Measurements from ENCODE around the gene EDIL3.

Gene EDIL3

DNA sequence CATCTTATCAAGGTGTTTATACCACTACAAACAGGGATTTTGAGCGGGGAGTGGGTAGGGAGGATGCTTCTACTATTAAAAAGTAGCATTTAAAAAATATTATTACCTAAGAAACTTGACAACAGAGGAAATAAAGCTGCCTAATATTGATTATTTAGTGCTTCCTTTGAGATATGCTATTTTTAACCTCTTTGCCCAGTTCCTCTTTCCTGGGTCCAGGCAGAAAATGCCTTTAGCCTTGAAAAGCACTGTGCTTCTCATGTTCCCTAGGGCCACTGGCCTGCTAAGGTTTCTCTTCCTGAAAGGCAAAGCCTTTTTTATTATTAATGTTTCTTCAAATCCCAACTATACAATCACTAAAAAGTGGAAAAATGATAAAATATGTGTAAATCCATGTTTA lies 446.8 kb downstream of the EDIL3 start:
- no peak for DNase-seq

DNA sequence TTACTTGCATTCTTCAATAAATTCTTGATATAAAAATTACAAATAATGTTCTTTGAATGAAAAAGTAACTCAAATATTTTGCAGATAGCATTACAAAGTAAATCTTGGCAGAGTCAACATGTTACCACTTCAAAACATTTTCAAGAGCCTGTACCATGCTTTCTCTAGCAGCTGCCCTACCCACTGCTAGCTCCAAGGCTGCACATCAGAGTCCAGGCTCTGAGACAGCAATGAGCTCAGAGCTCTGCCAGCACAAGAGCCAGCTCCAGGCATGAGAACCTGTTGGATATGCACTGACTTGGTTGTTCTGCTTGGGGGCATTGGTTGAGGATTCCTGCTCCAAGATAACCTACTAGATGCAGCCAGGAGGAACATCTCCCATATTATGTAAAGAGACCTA lies 452.7 kb downstream of the EDIL3 start:
- DNase-seq: no peak

DNA sequence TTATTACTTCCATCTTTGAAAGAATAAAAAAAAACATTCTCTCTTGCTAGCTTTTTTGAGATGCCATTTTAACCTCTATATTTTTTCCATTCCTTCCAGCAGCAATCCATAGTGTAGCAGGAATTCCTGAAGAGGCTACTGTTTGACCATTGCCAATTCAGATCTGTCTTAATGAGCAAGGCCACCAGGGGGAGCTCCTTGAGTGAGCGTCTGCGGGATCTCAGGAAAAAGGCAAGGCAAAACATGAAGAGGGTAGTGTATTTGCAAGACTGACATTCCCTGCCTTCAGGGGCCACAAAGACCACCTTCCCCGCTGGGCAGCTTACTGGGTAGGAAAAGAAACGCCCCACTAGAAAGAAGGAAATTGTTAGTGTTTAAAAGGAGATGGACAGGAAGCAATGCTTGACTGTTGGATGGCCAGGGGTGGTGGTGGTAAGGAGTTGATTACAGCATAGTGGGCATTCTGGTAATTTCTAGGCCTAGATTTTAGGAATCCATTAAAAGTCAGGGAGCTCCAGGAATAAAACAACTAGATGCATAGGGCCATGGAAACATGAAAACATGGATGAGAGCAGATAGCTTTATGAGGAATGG lies 457.4 kb downstream of the EDIL3 start:
- DNase-seq: no peak

DNA sequence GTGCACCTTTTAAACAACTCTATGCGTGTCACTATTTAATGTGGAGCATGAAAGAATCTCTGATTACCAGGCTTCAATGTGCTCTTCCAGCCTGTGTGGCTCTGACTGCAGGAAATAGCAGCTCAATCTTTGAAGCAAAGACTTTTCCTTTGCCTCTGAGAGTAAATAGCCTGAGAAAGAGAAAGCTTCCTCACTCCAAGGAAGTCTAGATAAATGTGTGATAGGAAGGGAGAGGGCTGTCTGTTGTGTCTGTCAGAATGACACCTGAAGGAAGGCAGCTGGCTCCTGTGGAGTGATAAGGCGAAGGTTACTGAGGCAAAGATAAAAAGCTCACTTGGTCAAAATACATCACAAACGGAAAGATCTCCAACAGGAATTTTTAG lies 458.7 kb downstream of the EDIL3 start:
- DNase-seq: no peak

DNA sequence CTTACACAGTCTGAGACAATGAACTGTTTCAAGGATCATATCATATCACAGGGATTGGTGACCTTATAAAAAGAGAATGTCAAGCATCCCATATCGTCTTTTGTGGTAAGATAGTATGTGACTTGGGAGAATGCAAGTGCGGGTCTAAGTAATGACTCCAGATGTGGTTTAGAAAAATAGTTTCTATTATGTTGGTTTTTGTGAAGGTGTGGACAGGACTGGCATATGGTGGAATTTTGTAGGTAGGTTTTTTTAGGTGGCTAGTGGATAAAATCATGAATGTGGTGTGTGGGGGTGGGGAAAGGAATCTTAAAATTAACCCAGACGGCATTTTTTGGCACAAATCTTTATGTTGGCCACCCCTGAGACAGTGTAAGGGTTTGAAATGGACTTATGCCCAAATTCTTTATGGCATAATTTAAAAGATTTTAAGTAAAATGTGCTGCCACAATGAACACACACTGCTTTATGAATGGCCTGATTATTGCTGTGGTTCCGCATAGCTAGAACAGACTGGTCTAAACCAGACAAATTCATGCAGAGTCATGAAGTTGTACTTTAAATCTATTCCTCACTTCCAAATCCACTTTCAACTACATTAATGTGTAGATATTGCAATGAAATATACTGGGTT lies 459.2 kb downstream of the EDIL3 start:
- no peak for DNase-seq

DNA sequence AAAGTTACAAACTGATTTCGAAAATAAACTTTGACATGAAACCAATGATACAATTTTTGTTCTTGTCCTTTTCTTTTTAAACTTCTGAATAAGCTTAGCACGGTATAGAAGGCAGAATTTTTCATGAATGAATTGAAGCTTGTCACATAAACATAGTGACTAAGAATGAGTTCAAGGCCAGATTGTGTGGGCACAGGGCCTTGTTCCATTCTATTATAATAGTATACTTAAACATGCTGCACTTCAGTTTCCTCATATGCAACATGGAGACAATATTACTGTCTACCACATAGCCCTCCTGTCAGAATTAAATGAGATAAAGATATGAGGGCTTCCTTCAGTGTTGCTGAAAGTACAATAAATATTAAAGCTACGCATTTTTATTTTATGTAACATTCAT lies 459.8 kb downstream of the EDIL3 start:
- DNase-seq: no peak

DNA sequence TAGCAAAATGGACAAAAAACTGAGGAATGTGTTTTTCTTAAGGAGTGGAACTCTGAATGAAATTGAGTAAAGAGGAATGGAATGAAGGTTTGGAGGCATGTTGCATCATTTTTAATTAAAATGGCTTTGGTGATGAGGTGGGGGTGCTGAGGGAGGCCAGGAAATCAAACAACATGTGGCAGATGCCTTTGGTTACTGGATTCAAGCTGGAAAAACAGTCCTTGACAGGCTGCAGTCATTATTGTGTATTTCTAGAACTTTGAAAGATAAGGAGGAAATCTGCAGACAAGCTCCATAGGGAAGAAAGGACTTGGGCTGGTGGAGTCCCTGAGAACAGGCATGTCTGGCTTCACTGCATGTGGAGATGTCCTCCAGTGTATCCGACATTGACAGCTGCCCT lies 460.5 kb downstream of the EDIL3 start:
- no peak for DNase-seq

DNA sequence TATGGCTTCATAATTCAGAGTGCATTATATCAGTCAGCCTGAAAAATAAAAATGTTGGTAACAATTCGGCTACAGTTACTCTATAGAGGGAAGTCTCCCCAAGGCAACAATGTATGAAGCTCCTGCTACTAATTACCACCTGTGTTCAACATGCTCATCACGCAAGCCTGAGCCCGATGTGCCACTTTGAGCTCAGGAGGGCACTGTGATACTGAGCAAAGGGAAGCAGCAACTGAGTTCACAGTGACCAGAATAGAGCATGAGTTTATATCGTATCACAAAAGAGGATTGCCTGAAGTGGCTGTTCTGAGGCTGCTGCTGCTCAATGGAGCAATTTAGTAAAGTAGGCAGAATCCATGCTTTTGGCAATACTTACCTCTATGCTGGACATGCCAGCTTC lies 462.0 kb downstream of the EDIL3 start:
- no peak for DNase-seq

DNA sequence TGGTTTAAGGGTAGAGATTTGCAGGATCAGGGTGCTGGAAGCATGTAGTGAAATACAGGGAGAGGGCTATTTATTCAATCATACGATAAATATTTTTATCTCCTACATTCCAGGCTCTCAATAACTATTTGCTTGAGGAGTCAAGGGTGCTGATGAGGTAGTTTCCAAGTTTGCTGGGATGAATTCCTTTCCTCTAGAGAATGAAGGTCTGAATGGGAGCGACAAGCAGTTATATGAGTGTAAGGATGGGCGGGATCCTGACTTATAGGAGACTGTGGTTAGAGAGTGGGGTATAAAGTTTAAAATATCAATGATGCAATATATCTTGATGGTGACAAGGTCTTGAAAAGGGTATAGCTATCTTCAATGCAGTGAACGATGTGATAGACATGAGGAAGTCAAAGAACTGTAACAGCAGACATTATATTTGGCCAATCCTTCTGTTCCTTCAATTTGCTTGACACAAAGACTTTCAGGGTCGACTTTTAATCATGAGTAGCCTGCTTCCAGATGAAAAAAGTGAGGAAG lies 462.9 kb downstream of the EDIL3 start:
- no peak for DNase-seq

DNA sequence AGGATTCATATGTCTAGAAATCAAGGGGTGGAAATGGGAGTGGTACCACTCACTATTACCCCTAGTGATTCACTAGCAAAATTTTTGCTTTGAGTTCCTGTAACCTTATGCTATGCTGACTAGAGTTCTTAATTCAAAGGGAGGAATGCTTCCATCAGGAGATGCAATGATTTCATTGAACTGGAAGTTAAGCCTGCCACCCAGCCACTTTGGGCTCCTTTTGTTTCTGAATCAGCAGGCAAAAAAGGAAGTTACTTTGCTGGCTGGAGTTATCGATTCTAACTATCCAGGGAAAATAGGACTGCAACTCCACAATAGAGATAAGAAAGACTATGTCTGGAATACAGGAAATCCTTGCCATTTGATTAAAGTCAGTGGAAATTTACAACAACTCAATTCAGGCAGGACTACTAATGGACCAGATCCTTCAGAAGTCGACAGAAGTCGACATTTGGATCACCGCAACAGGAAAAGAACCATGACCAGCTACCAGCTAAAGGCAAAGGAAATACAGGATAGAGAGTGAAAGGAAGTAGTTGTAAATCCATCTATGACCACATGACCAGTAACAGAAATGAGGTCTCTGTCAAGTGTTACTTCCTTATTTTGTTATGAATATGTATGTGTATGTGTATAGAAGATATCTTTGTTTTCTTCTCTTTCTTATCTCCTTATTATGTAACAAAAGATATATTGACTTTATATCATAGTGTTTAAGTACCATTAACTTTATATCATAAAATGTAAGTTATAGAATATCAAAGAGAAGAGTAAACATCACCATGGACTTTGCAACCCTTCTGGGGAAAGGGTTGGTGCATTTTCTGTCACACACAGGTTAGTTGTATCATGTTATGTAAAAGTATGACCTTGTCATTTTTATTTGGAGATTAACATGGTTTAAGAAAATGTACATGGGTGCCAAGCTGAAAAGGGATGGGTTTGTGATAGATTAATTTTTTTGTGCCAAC lies 465.3 kb downstream of the EDIL3 start:
- no peak for DNase-seq

DNA sequence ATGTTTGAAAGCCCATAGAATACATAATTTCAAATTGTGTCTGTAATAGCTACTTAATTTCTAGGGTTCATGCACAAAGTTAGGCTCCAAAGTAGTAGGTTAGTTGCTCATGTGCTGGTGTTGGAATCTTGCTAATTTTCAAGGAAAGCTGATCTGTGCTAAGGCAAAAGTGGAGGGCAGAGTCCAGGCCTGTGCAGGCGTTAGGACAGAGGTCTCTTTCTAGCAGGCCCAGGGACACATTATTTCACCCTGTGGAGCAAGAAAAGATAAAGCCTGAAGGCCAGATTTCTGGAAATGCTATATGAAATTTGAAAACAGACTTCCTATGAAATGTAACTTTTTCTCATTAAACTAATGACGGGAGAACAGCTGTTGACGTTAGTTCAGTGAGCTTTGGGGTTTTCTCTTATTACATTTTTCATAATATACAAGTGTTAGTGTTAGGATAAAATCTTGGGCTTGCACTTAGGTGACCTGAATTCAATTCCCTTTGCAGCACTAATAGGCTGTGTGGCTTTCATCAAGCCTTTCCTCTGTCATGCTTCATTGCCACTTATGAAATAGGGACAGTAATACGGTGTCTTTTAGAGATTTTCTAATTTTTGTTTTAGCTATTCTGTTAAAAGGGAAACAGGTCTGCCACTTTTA lies 467.3 kb downstream of the EDIL3 start:
- no peak for DNase-seq

DNA sequence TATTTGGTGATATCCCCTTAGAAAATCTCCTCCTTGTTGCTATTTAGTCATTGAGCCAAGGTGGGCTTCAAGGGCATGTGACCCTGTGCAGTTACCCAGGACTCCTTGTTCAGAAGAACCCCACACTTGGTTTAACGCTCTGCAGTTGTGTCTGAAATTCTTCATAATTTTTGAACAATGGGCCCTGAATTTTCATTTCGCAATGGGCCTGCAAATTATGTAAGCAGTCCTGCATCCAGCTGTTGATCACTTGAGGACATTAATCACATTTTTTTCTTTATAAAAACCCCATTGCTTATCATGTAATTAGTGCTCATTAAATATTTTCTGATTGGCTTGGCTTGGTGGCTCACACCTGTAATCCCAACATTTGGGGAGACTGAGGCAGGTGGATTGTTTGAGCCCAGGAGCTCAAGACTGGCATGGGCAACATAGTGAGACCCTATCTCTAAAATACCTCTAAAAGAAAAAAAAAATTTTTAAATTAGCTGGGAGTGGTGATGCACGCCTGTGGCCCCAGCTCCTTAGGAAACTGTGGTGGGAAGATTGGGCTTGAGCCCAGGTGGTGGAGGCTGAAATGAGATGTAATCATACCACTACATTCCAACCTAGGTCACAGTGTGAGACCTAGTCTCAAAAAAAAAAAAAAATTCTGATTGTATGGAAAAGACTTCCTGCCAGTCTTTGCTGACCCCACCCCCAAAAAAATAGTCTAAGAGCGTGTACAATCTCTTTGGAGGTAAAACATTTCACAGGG lies 469.8 kb downstream of the EDIL3 start:
- DNase-seq: no peak

DNA sequence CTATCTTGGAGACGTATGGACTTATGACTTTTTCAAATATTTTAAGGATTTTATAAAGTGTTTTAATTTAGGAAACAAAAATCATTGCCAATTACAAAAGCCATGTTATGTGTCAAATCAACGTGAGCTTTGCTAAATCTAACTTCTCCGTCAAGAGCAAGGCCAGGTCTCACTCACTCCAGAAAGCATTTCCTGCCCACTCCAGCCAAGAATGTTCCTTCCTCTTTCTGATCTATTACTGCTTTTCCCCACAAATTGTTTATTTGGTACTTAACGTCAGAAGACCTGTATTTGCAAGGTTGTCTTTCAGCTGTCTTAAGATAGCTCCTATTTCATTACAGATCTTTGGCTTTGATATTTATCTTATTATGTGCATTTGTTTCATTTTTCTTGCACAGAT lies 470.5 kb downstream of the EDIL3 start:
- DNase-seq: no peak

DNA sequence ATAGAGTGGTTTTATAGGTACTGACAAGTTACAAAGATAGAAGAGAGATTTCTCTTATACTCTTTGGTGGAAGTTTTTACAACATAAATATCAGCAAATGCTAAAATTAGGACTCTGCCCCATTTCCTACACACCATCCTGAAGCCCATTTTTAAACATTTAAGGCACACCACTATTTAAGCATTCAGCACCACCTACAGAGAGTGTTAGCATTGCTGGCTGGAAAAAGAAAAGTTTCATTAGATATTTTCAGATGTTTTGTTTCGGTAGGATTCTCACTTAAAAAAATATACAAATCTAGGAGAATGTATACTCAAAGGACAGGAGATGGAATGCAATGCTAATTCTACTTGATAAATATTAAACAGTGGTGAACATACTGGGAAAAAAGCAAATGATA lies 471.1 kb downstream of the EDIL3 start:
- DNase-seq: no peak

DNA sequence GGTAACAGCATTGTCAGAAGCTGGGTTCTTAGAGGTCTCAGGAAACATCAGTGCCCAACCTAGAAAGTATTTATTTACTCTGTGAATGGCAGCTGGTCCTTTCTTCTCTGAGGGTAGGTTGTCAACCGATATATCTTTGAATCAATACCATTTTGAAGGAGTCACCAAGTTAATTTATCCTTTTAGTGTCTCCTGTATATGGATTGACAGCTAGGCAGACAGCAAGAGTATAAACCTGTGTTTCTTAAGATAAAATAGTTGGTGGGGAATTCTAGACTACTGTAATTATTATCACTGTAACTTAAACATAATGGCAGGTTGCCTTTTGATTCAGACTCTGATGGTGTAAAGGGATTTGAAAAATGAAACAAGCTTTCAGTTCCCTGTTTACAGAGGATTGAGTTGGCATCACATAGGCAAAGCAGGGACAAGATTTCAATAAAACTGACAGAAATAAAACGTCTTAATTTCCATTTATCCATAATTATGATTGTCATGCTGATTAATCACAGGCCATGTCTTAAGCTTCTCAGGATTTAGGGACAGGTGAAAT lies 473.2 kb downstream of the EDIL3 start:
- DNase-seq: no peak

DNA sequence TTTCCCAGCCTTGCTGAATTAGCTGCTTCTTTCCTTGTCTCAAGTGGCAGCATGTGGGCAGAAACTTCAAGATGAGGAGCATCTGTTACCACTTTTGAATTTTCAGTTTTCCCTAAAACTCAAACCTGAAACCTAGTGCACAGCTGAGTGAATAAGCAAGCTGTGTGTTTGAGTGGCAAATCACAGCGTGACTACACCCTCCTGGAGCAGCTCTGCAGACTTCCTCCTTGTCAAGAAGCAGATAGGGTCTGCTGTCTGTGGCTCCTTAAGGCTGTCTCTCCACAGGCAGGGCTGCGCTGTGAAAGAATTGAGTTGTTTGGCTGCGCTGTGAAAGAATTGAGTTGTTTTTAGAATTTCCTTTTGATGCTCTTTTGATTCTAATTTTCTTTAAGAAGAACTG lies 484.4 kb downstream of the EDIL3 start:
- no peak for DNase-seq

DNA sequence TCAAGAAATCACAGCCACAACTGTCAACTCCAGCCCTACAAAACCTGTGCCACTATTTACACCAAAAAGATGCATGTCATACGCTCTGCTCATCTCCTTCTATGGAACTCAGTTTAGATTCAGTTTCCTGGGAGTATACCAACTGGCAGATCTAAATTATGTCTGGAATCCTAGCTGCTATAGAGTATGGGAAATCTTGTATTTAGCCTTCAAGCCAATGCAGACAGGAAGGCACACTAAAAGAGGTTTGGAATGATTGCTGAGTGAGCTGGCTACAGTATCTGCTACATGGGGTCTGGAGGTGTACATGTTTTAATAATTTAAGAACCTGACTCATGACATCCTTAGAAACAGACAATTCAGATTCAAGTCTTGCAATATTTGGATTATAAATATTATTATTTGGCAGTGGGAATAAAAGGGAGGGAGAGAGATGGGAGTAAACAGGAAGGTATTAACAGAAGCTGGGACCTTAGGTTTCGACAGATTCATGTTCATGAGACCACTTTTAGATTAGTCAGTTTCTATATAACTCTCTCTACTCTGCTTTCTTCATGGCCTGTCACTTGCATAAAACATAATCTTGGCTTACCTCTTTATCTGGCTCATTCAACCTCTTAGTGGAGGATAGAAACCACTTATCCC lies 485.2 kb downstream of the EDIL3 start:
- DNase-seq: no peak

DNA sequence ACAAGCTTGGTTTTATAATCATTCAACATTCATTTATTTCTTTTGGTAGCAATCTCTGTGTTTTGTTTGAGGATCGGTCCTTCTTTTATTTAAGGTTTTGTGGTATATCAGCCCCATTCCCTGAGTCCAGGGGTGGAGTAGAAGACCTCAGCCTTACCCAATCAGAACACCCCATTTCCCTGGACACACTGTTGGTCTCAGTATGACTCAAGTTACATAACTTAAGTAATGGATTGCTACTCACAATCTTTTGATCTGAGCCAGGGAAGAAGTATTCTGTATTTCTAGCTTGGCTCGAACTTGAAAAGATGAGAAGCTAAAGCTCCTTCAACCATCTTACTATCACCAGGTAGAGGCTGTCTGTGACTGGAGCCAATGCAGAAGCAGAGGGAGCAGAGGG lies 488.8 kb downstream of the EDIL3 start:
- DNase-seq: no peak

DNA sequence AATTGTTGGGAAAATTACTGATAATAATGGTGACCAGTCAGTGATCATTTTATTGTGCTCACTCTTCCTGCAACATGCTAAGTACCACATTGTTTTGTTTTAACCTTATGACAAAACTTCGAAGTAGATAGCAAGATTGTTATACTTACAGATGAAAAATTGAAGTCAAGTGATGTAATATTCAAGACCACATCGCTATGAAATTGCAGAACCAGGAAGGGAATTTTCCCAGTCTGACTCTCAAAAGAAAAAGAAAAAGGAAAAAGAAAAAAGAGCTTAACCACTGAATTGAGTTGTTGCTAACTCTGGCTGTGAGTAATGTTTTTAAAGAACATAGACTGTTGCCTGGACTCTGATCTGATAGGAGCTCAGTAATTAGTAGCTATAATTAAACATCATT lies 493.4 kb downstream of the EDIL3 start:
- no peak for DNase-seq
